Measurements from ENCODE around the gene TUBD1.

Gene TUBD1

DNA sequence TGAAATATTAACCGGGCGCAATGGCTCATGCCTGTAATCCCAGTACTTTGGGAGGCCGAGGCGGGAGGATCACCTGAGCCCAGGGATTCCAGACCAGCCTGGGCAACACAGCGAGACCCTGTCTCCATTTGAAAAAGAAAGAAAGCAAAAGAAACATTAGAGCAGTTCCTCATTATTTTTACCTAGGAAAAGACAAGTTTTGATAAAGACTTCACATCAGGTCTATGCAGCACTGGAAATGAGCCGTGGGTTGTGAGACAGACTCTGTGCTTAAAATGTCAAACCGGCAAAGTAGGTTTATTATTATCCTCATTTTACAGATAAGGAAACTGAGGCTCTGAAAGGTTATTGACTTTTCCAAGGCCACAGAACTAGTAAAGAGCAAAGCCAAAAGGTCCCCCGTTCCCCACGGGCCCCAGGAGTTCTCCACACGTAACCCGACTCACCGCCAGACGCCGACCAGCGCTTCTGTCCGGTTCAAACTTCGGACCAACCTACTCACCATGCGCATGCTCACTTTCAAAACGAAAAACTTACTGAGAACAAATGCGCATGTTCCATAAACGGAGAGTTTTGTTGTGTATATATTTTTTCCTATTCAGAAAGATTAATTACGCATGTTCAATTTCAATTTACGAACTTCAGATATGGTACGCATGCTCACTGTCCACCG is 356 bp downstream of the TUBD1 start:
- H3K9me3 ChIP-seq (ENCODE audit: insufficient read depth, low read length): no peaks in the 10 kb centered on the region
- peak overlapping the region; percentile 78 for H3K4me3 ChIP-seq (ENCODE audit: insufficient read length, low read depth)
- no peak for TF ChIP-seq YY1 (IDR thresholded peaks at IDR 0.05; ENCODE audit: insufficient read depth, insufficient read length)
- no peak for TF ChIP-seq SUZ12 (IDR thresholded peaks at IDR 0.05; ENCODE audit: extremely low read depth, insufficient read depth, insufficient read length)
- no peak for TF ChIP-seq ZNF274 (IDR thresholded peaks at IDR 0.05; ENCODE audit: low read depth, low read length)
- DNase-seq (ENCODE audit: low read depth, low spot score): no peak
- H3K27me3 ChIP-seq (ENCODE audit: insufficient read depth, insufficient read length): no peaks in the 10 kb centered on the region
- no peaks in the 10 kb centered on the region for H3K4me1 ChIP-seq (ENCODE audit: insufficient read depth, insufficient read length)
- peak overlapping the region; percentile 93 for H3K9ac ChIP-seq (ENCODE audit: insufficient read length, low read depth)
- peaks cover 29% of the 10 kb centered on the region for H3K36me3 ChIP-seq (ENCODE audit: insufficient read depth, insufficient read length, low read length)

DNA sequence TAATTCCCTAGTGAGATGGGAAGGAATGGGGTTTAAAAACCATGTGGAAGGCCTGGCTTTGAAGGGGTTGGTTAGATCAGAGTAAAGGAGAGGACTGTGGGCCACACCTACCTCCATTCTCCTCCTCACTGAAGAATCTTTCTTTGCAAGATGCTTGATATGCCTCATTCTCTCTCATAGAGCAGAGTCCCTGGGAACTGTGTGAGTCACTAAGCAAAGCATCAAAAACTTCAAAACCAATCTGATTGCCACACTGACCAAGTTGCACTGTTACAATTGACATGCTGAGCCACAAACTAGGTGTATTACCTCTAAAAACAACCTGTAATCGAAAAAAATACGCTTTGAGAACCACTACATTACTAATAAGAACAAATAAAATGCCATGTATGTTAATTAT is 2.0 kb downstream of the TUBD1 start:
- no peak overlapping the region for H3K9ac ChIP-seq (ENCODE audit: insufficient read length, low read depth)
- H3K27me3 ChIP-seq (ENCODE audit: insufficient read depth, insufficient read length): no peaks in the 10 kb centered on the region
- DNase-seq (ENCODE audit: low read depth, low spot score): no peak
- no peaks in the 10 kb centered on the region for H3K9me3 ChIP-seq (ENCODE audit: insufficient read depth, low read length)
- no peak overlapping the region for H3K4me3 ChIP-seq (ENCODE audit: insufficient read length, low read depth)
- H3K36me3 ChIP-seq (ENCODE audit: insufficient read depth, insufficient read length, low read length): peaks cover 37% of the 10 kb centered on the region
- TF ChIP-seq YY1 (IDR thresholded peaks at IDR 0.05; ENCODE audit: insufficient read depth, insufficient read length) (no peak), SUZ12 (IDR thresholded peaks at IDR 0.05; ENCODE audit: extremely low read depth, insufficient read depth, insufficient read length) (no peak), ZNF274 (IDR thresholded peaks at IDR 0.05; ENCODE audit: low read depth, low read length) (no peak)
- no peaks in the 10 kb centered on the region for H3K4me1 ChIP-seq (ENCODE audit: insufficient read depth, insufficient read length)

DNA sequence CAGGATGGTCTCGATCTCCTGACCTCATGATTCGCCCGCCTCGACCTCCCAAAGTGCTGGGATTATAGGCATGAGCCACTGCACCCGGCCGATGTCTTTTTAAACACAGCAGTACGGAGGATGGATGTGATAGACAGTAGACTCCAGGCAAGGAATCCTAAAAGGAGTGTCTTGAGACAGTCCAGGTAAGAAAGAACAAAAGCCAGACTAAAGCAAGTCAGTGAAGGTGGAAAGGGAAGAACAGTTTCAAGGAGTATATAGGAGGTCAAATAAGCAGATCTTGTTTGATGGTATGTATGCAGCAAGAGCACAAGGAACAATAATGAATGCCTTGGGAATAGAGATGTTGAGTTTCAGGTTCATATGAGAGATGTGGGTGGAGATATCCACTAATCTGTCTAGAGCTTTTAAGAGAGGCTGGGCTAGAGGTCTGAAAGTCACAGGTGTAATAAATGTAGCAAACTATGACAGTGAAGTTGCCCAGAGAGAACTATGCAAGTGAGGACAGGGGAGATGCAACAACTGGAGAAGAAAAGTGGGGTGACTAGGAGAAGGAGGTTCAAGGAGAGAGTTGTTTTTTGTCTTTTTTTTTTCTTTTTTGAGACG is 4.5 kb downstream of the TUBD1 start:
- H3K36me3 ChIP-seq (ENCODE audit: insufficient read depth, insufficient read length, low read length): peaks cover 56% of the 10 kb centered on the region
- TF ChIP-seq ZNF274 (IDR thresholded peaks at IDR 0.05; ENCODE audit: low read depth, low read length): no peak
- TF ChIP-seq SUZ12 (IDR thresholded peaks at IDR 0.05; ENCODE audit: extremely low read depth, insufficient read depth, insufficient read length): no peak
- no peak for TF ChIP-seq YY1 (IDR thresholded peaks at IDR 0.05; ENCODE audit: insufficient read depth, insufficient read length)

DNA sequence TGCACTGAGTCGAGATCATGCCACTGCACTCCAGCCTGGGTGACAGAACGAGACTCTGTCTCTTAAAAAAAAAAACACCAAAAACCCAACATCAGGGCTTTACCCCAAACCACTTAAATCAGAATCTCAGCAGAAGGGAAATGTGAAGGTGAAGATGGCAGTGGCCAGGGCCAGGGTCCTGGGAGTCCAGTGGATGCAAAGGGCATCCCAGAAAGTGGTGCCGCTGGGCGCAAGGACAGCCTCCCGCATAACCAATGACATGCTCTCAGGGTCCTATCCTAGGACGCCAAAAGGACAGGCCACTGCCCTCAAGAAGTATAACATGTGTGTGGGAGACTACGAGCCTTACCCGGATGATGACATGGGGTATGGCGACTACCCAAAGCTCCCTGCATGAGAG is 7.9 kb downstream of the TUBD1 start:
- TF ChIP-seq SUZ12 (IDR thresholded peaks at IDR 0.05; ENCODE audit: extremely low read depth, insufficient read depth, insufficient read length) (no peak), YY1 (IDR thresholded peaks at IDR 0.05; ENCODE audit: insufficient read depth, insufficient read length) (no peak), ZNF274 (IDR thresholded peaks at IDR 0.05; ENCODE audit: low read depth, low read length) (no peak)
- no peaks in the 10 kb centered on the region for H3K27me3 ChIP-seq (ENCODE audit: insufficient read depth, insufficient read length)
- H3K9ac ChIP-seq (ENCODE audit: insufficient read length, low read depth): no peak overlapping the region
- H3K36me3 ChIP-seq (ENCODE audit: insufficient read depth, insufficient read length, low read length): peaks cover 64% of the 10 kb centered on the region
- H3K4me3 ChIP-seq (ENCODE audit: insufficient read length, low read depth): no peak overlapping the region
- no peak for DNase-seq (ENCODE audit: low read depth, low spot score)
- no peaks in the 10 kb centered on the region for H3K4me1 ChIP-seq (ENCODE audit: insufficient read depth, insufficient read length)
- H3K9me3 ChIP-seq (ENCODE audit: insufficient read depth, low read length): no peaks in the 10 kb centered on the region

More for the DNA sequence above, 4.5 kb downstream of the TUBD1 start:
- Histone ChIP-seq H3K9me3 (ENCODE audit: insufficient read depth, low read length) (no peaks in the 10 kb centered on the region), H3K4me3 (ENCODE audit: insufficient read length, low read depth) (no peak overlapping the region), H3K9ac (ENCODE audit: insufficient read length, low read depth) (no peak overlapping the region), H3K4me1 (ENCODE audit: insufficient read depth, insufficient read length) (no peaks in the 10 kb centered on the region), H3K27me3 (ENCODE audit: insufficient read depth, insufficient read length) (no peaks in the 10 kb centered on the region)
- no peak for DNase-seq (ENCODE audit: low read depth, low spot score)

DNA sequence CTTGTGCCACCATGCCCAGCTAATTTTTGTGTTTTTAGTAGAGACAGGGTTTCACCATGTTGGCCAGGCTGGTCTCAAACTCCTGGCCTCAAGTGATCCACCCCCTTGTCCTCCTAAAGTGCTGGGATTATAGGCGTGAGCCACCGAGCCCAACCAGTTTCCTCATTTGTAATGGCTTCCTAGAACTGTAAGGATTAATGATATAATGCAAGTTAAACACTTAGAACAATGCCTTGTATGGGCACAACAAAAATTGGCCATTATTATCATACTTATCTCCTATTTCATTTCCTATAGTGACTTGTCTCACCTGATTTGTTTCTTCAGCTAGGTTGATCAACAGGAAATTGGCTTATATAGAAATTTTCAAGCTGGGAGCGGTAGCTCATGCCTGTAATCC is 14.1 kb downstream of the TUBD1 start:
- no peak for TF ChIP-seq YY1 (IDR thresholded peaks at IDR 0.05; ENCODE audit: insufficient read depth, insufficient read length)
- no peak for TF ChIP-seq ZNF274 (IDR thresholded peaks at IDR 0.05; ENCODE audit: low read depth, low read length)
- TF ChIP-seq SUZ12 (IDR thresholded peaks at IDR 0.05; ENCODE audit: extremely low read depth, insufficient read depth, insufficient read length): no peak
- Histone ChIP-seq H3K9me3 (ENCODE audit: insufficient read depth, low read length) (no peaks in the 10 kb centered on the region), H3K4me3 (ENCODE audit: insufficient read length, low read depth) (no peak overlapping the region), H3K27me3 (ENCODE audit: insufficient read depth, insufficient read length) (no peaks in the 10 kb centered on the region), H3K36me3 (ENCODE audit: insufficient read depth, insufficient read length, low read length) (peaks cover 74% of the 10 kb centered on the region), H3K9ac (ENCODE audit: insufficient read length, low read depth) (no peak overlapping the region), H3K4me1 (ENCODE audit: insufficient read depth, insufficient read length) (no peaks in the 10 kb centered on the region)
- DNase-seq (ENCODE audit: low read depth, low spot score): no peak

DNA sequence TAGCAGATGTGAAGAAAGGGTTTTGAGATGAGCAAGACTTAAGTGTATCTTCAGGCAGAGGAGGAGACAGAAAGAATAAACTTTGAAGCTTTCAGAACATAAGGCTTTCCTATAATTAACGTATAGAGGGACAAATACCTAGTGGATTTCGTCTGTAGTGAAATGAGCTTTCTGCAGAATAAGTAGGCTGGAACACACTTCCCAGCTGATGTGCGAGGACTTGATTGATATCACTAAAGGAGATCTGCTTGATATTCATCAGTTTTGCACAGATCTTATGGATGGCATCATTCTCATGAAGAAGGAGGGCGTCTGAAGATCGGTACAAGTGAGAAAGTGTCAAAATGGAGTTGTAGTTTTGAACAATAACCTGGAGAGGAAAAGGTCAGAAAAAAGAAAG is 14.8 kb downstream of the TUBD1 start:
- no peaks in the 10 kb centered on the region for H3K27me3 ChIP-seq (ENCODE audit: insufficient read depth, insufficient read length)

DNA sequence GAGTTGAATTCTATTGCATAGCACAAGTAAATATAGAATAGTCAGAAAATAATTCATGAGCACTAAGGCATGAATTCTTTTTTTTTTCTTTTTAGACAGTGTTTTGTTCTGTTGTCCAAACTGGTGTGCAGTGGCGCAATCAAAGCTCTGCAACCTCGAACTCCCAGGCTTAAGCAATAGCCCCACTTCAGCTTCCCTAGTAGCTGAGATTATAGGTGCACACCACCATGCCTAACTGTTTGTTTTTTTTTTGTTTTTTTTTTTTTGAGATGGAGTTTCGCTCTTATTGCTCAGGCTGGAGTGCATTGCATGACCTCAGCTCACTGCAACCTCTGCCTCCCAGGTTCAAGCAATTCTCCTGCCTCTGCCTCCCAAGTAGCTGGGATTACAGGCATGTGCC is 16.6 kb downstream of the TUBD1 start:
- DNase-seq (ENCODE audit: low read depth, low spot score): no peak
- no peaks in the 10 kb centered on the region for H3K4me1 ChIP-seq (ENCODE audit: insufficient read depth, insufficient read length)
- no peaks in the 10 kb centered on the region for H3K9me3 ChIP-seq (ENCODE audit: insufficient read depth, low read length)
- H3K9ac ChIP-seq (ENCODE audit: insufficient read length, low read depth): no peak overlapping the region
- no peak overlapping the region for H3K4me3 ChIP-seq (ENCODE audit: insufficient read length, low read depth)
- TF ChIP-seq SUZ12 (IDR thresholded peaks at IDR 0.05; ENCODE audit: extremely low read depth, insufficient read depth, insufficient read length) (no peak), YY1 (IDR thresholded peaks at IDR 0.05; ENCODE audit: insufficient read depth, insufficient read length) (no peak), ZNF274 (IDR thresholded peaks at IDR 0.05; ENCODE audit: low read depth, low read length) (no peak)
- no peaks in the 10 kb centered on the region for H3K27me3 ChIP-seq (ENCODE audit: insufficient read depth, insufficient read length)
- H3K36me3 ChIP-seq (ENCODE audit: insufficient read depth, insufficient read length, low read length): peaks cover 71% of the 10 kb centered on the region

More for the DNA sequence above, 14.8 kb downstream of the TUBD1 start:
- H3K36me3 ChIP-seq (ENCODE audit: insufficient read depth, insufficient read length, low read length): peaks cover 73% of the 10 kb centered on the region
- no peak for DNase-seq (ENCODE audit: low read depth, low spot score)
- no peak overlapping the region for H3K4me3 ChIP-seq (ENCODE audit: insufficient read length, low read depth)
- H3K9ac ChIP-seq (ENCODE audit: insufficient read length, low read depth): no peak overlapping the region
- H3K4me1 ChIP-seq (ENCODE audit: insufficient read depth, insufficient read length): no peaks in the 10 kb centered on the region
- TF ChIP-seq YY1 (IDR thresholded peaks at IDR 0.05; ENCODE audit: insufficient read depth, insufficient read length) (no peak), SUZ12 (IDR thresholded peaks at IDR 0.05; ENCODE audit: extremely low read depth, insufficient read depth, insufficient read length) (no peak), ZNF274 (IDR thresholded peaks at IDR 0.05; ENCODE audit: low read depth, low read length) (no peak)
- H3K9me3 ChIP-seq (ENCODE audit: insufficient read depth, low read length): no peaks in the 10 kb centered on the region

Measured in NT2/D1 (cell line).